GM19397 (cell line): Measurements from ENCODE around the gene PDCD11.
A peak's percentile ranks its signal among the peaks of the same experiment; 100 is the strongest.
"Not testable (repeated sequence)": the region's sequence is repeated elsewhere in the genome, so short reads cannot be mapped to it uniquely, and the experiment has no call there.

Experiments used
- ATAC-seq: cut with Tn5 transposase; IDR thresholded peaks from one replicate; pipeline ENCODE4 v1.9.1; 2021; ENCODE audit warnings: mild to moderate bottlenecking, moderate library complexity; ENCODE audit not compliant: unreplicated experiment

The PDCD11 gene

GRCh38 chr10:103396067-103396788 lies at the start of gene PDCD11, which contains the start of gene ATP5MK:
TSS of gene PDCD11 (plus strand) at chr10:103396626. CDS start at chr10:103398427, 1,801 bp downstream.
TSS of gene ATP5MK (minus strand) at chr10:103396475. CDS start at chr10:103392457, 4,018 bp downstream.
- peak; percentile 98 for ATAC-seq

- no peak for ATAC-seq
These were observed 46.3 kb upstream of the PDCD11 start for GRCh38 chr10:103350175-103350516.

GRCh38 chr10:103350517-103351260 lies 45.7 kb upstream of the PDCD11 start, which contains the start of gene PCGF6:
TSS of gene PCGF6 (minus strand) at chr10:103351140. CDS start at chr10:103351066, 74 bp downstream.
- ATAC-seq = peak; percentile 82

- no peak for ATAC-seq
These were observed 43.1 kb upstream of the PDCD11 start for GRCh38 chr10:103353281-103353680.

GRCh38 chr10:103354567-103354966 lies 41.9 kb upstream of the PDCD11 start:
- ATAC-seq = not testable (repeated sequence)

GRCh38 chr10:103355906-103356599 lies 40.4 kb upstream of the PDCD11 start:
- ATAC-seq = no peak

- ATAC-seq = not testable (repeated sequence)
These were observed 36.9 kb upstream of the PDCD11 start for GRCh38 chr10:103359493-103359892.

GRCh38 chr10:103360791-103361190 lies 35.6 kb upstream of the PDCD11 start:
- not testable (repeated sequence) for ATAC-seq

- no peak for ATAC-seq
These were observed 29.0 kb upstream of the PDCD11 start for GRCh38 chr10:103367379-103367781.

- peak; percentile 66 for ATAC-seq
These were observed 28.5 kb upstream of the PDCD11 start, which contains the start of gene TAF5 for GRCh38 chr10:103367782-103368518. TSS of gene TAF5 (plus strand) at chr10:103367976. CDS start at chr10:103367990, 14 bp downstream.

- ATAC-seq = no peak
These were observed 22.9 kb upstream of the PDCD11 start for GRCh38 chr10:103373544-103373943.

- ATAC-seq = no peak
These were observed 22.2 kb upstream of the PDCD11 start for GRCh38 chr10:103374263-103374662.

GRCh38 chr10:103382769-103383168 lies 13.7 kb upstream of the PDCD11 start:
- no peak for ATAC-seq

GRCh38 chr10:103394180-103394579 lies 2.2 kb upstream of the PDCD11 start:
- ATAC-seq = no peak

- no peak for ATAC-seq
These were observed 716 bp upstream of the PDCD11 start for GRCh38 chr10:103395754-103396066.

GRCh38 chr10:103396789-103397087 lies 312 bp downstream of the PDCD11 start:
- no peak for ATAC-seq

- no peak for ATAC-seq
These were observed 882 bp downstream of the PDCD11 start for GRCh38 chr10:103397191-103397825.

GRCh38 chr10:103413564-103413963 lies 17.1 kb downstream of the PDCD11 start:
- no peak for ATAC-seq

GRCh38 chr10:103415581-103415980 lies 19.2 kb downstream of the PDCD11 start:
- ATAC-seq = no peak

- ATAC-seq = no peak
These were observed 20.2 kb downstream of the PDCD11 start for GRCh38 chr10:103416436-103417147.
